ENCODE results near the gene PWP1.

- no peak for TF ChIP-seq CTCF (IDR thresholded peaks at IDR 0.05 in 2 of 3, conservative IDR thresholded peaks at IDR 0.05 in 1 of 3; ENCODE audit: insufficient read depth in 2 of 3, low read depth in 1 of 3, low read length in 3 of 3)
- no peak for TF ChIP-seq POLR2A (conservative IDR thresholded peaks at IDR 0.05)
- no peak for TF ChIP-seq KAT7 (CRISPR knock-in tag; IDR thresholded peaks at IDR 0.05; ENCODE audit: borderline replicate concordance)
- no peak for TF ChIP-seq HCFC1 (IDR thresholded peaks at IDR 0.05; ENCODE audit: low read depth, low read length)
- TF ChIP-seq JUNB (CRISPR knock-in tag; conservative IDR thresholded peaks at IDR 0.05), result no peak
- no peak for TF ChIP-seq ZNF644 (tag; IDR thresholded peaks at IDR 0.05; ENCODE audit: low read depth)
- TF ChIP-seq HOMEZ (CRISPR knock-in tag; IDR thresholded peaks at IDR 0.05), result no peak
- TF ChIP-seq, protein P1, sequence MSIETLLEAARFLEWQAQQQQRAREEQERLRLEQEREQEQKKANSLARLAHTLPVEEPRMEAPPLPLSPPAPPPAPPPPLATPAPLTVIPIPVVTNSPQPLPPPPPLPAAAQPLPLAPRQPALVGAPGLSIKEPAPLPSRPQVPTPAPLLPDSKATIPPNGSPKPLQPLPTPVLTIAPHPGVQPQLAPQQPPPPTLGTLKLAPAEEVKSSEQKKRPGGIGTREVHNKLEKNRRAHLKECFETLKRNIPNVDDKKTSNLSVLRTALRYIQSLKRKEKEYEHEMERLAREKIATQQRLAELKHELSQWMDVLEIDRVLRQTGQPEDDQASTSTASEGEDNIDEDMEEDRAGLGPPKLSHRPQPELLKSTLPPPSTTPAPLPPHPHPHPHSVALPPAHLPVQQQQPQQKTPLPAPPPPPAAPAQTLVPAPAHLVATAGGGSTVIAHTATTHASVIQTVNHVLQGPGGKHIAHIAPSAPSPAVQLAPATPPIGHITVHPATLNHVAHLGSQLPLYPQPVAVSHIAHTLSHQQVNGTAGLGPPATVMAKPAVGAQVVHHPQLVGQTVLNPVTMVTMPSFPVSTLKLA (conservative IDR thresholded peaks at IDR 0.05), result no peak
- TF ChIP-seq EP300 (IDR thresholded peaks at IDR 0.05; ENCODE audit: low read length), result no peak
- no peak for TF ChIP-seq NUFIP1 (IDR thresholded peaks at IDR 0.05; ENCODE audit: partially characterized antibody)
- TF ChIP-seq PCBP2 (IDR thresholded peaks at IDR 0.05; ENCODE audit: low read depth, low read length, poor library complexity, severe bottlenecking), result no peak
- TF ChIP-seq MAFK (IDR thresholded peaks at IDR 0.05; ENCODE audit: low read length), result no peak
- no peak for TF ChIP-seq HDGF (IDR thresholded peaks at IDR 0.05)
Observed at GRCh38 chr12:107656302-107656701, 29.3 kb upstream of the PWP1 start.
